Keratinocyte (primary cell): ENCODE measurements around the gene TMEM87A.

Experiments used
- EZH2 ChIP-seq: IDR thresholded peaks from one replicate; pipeline ENCODE4 v1.6.1; 2012; ENCODE audit warnings: inconsistent platforms, mild to moderate bottlenecking, low read length, moderate library complexity
- TF ChIP-seq, protein P1 (sequence below), 3 experiments: IDR thresholded peaks in 1 of 3; conservative IDR thresholded peaks in 1 of 3; optimal IDR thresholded peaks in 1 of 3; 2 replicates in 2 of 3; 3 replicates in 1 of 3; pipeline versions ENCODE3 to v1.5.1; 2011; ENCODE audit warnings: low read length in 3 of 3, mild to moderate bottlenecking in 3 of 3, moderate library complexity in 2 of 3, control low read depth in 1 of 3, inconsistent platforms in 1 of 3; ENCODE audit not compliant: insufficient read depth in 2 of 3; ENCODE audit errors: extremely low read depth in 1 of 3

DNA sequence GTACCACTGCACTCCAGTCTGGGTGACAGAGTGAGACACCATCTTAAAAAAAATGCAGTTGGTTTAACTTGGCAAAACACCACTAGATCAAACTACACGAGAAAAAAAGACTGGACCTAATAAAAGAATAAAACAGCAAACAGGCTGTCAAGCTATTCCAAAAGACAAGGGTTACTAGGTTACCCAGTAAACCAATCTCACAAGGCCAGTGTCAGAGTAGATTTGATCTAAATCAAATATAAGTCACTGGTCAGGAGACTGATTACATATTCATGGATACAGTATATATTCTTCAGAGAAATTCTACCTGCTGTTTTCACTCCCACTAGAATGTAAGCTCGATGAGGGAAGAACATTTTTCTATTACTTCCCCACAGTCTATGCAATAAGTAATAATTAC, 2.7 kb downstream of the TMEM87A start:
- TF ChIP-seq, protein P1, sequence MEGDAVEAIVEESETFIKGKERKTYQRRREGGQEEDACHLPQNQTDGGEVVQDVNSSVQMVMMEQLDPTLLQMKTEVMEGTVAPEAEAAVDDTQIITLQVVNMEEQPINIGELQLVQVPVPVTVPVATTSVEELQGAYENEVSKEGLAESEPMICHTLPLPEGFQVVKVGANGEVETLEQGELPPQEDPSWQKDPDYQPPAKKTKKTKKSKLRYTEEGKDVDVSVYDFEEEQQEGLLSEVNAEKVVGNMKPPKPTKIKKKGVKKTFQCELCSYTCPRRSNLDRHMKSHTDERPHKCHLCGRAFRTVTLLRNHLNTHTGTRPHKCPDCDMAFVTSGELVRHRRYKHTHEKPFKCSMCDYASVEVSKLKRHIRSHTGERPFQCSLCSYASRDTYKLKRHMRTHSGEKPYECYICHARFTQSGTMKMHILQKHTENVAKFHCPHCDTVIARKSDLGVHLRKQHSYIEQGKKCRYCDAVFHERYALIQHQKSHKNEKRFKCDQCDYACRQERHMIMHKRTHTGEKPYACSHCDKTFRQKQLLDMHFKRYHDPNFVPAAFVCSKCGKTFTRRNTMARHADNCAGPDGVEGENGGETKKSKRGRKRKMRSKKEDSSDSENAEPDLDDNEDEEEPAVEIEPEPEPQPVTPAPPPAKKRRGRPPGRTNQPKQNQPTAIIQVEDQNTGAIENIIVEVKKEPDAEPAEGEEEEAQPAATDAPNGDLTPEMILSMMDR (optimal IDR thresholded peaks at IDR 0.05 in 1 of 3, IDR thresholded peaks at IDR 0.05 in 1 of 3, conservative IDR thresholded peaks at IDR 0.05 in 1 of 3; ENCODE audit: extremely low read depth in 1 of 3, insufficient read depth in 2 of 3, low read length in 3 of 3) = no peak
- TF ChIP-seq EZH2 = no peak
